PC-3 (cell line): ENCODE measurements around the gene PANK1. TPM values are rescaled to one million over a fixed set of nuclear protein-coding genes. Genes with fewer than 3 reads are reported as not detected.

Experiments used
- ATAC-seq: fragments of 200-7000 bp; cut with Tn5 transposase; 2 replicates; pipeline ENCODE4 v1.9.1; 2020; ENCODE audit warnings: mild to moderate bottlenecking, moderate library complexity
- BruUV-seq: library from RNA; stranded (reverse); fragments of 400-500 nt; replicated peaks from 2 replicates; lab custom pipeline; 2021; lab: Mats Ljungman, UMichigan
- CTCF ChIA-PET: fragments of 300-600 bp; sonication (Branson Sonifier 250); formaldehyde crosslinking; loops from one replicate; lab custom pipeline; 2022; ENCODE audit warnings: antibody characterized with exemption; lab: Charles Lee
- POLR2A ChIA-PET: fragments of 300-600 bp; sonication (Branson Sonifier 250); formaldehyde crosslinking; loops from one replicate; lab custom pipeline; 2022; ENCODE audit warnings: antibody characterized with exemption; ENCODE audit not compliant: unreplicated experiment; lab: Charles Lee
- DNase-seq: peaks from one replicate; pipeline ENCODE4 v3.0.0-alpha.2; 2015
- H2AFZ ChIP-seq: fragments of 300-600 bp; sonication (generic); 2 replicates; pipeline ENCODE4 v1.6.0; 2016; ENCODE audit warnings: antibody characterized with exemption, low read length
- H3F3A ChIP-seq: fragments of 300-600 bp; sonication (generic); one replicate; pipeline ENCODE4 v1.6.0; 2017; ENCODE audit warnings: antibody characterized with exemption, low read length, control low read depth, mild to moderate bottlenecking; ENCODE audit not compliant: unreplicated experiment
- H3K27ac ChIP-seq: fragments of 300-600 bp; sonication (generic); 2 replicates; pipeline ENCODE4 v1.5.1; 2016; ENCODE audit warnings: mild to moderate bottlenecking, low read length
- H3K27me3 ChIP-seq: fragments of 300-600 bp; sonication (generic); 2 replicates; pipeline ENCODE4 v1.6.1; 2016; ENCODE audit warnings: low read length, mixed read lengths
- H3K36me3 ChIP-seq: fragments of 300-600 bp; sonication (generic); 2 replicates; pipeline ENCODE4 v1.6.1; 2016; ENCODE audit warnings: low read depth, mixed run types, low read length, mixed read lengths
- H3K4me1 ChIP-seq: fragments of 300-600 bp; sonication (generic); 2 replicates; pipeline ENCODE4 v1.5.1; 2016; ENCODE audit warnings: low read length; ENCODE audit not compliant: insufficient read depth
- H3K4me2 ChIP-seq: fragments of 300-600 bp; sonication (generic); 2 replicates; pipeline ENCODE4 v1.6.0; 2016; ENCODE audit warnings: low read length
- H3K4me3 ChIP-seq: fragments of 300-600 bp; sonication (generic); 2 replicates; pipeline ENCODE4 v1.5.1; 2016; ENCODE audit warnings: mild to moderate bottlenecking, low read length, mixed read lengths
- H3K79me2 ChIP-seq: fragments of 300-600 bp; sonication (generic); 2 replicates; pipeline ENCODE4 v1.6.1; 2017; ENCODE audit warnings: low read length, mixed read lengths
- H3K9ac ChIP-seq: fragments of 300-600 bp; sonication (generic); 2 replicates; pipeline ENCODE4 v1.6.0; 2016; ENCODE audit warnings: mild to moderate bottlenecking, low read length
- H3K9me2 ChIP-seq: fragments of 300-600 bp; sonication (generic); replicated peaks from 2 replicates; pipeline ENCODE4 v1.6.1; 2016; ENCODE audit warnings: mixed run types, low read length, mixed read lengths
- H3K9me3 ChIP-seq: fragments of 300-600 bp; sonication (generic); 2 replicates; pipeline ENCODE4 v1.6.1; 2016; ENCODE audit warnings: low read length, mixed read lengths
- H4K20me1 ChIP-seq: fragments of 300-600 bp; sonication (generic); 2 replicates; pipeline ENCODE4 v1.6.1; 2016; ENCODE audit warnings: low read length, mixed read lengths
- EZH2 ChIP-seq: fragments of 300-600 bp; sonication (generic); IDR thresholded peaks from one replicate; pipeline ENCODE4 v1.6.1; 2017; ENCODE audit warnings: antibody characterized with exemption, mild to moderate bottlenecking, low read length; ENCODE audit not compliant: unreplicated experiment
- EZH2phosphoT487 ChIP-seq: fragments of 300-600 bp; sonication (generic); IDR thresholded peaks from 2 replicates; pipeline ENCODE4 v1.6.1; 2018; ENCODE audit warnings: mild to moderate bottlenecking, antibody characterized with exemption, low read length, borderline replicate concordance
- intact Hi-C: fragments of 100-400 bp; cut with micrococcal nuclease; formaldehyde crosslinking; loops from 2 replicates; pipeline ENCODE4 v1.9.0; 2023
- total RNA-seq: library from RNA; depleted of rRNA; stranded (reverse); fragments of >200 nt; gene quantifications from 2 replicates; pipeline ENCODE4 v1.2.3, GENCODE V29; 2014
- TF ChIP-seq, protein P1 (sequence below): fragments of 300-600 bp; sonication (generic); conservative IDR thresholded peaks from 2 replicates; pipeline ENCODE4 v1.5.1; 2017; ENCODE audit warnings: antibody characterized with exemption, low read depth, mild to moderate bottlenecking, low read length

Gene PANK1
- total RNA-seq, 1 experiment from 2014 or later = 3.9 TPM

DNA sequence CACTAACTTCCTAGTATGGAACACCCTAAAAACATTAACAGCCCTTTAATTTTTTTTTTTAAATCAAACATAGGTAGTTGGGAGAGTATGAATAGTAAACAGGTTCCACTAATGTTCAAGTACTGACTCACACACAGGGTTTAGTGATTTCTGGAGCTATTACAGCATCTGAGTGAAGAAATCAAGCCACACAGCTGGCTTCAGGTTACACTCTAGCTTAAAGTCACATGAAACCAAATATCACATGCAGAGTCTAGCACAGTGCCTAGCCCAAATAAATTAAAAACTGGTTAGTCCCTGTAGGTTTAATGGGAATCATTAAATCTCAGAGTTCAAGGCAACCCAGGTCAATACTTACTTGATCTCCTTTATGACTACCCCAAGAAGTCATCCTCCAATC, 11.6 kb downstream of the PANK1 start:
- intact Hi-C loops = no loop called here
- peaks cover 12% of the 10 kb centered on the region for H3K4me1 ChIP-seq

DNA sequence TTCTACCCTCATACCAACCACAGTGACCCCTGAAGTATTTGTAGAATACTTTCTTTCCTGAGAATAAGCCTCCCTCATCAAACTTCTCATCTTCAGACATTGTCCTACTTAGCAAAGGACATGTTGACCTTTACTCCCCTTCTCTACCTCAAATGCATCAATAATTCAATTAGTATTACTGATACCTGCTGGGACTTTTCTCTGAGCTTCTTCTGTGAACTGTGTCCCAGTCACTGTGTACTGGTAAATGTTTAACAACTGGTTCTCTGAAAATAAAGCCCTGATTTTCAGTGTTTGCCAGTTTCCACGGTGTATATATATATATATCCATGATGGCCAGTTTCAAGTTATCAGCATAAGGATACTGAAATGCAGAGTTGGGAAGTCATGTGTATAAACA, 12.2 kb downstream of the PANK1 start:
- no TSS peak for BruUV-seq
- H3K79me2 ChIP-seq = 0 out of 2 replicates have a peak, but pooled peaks cover 3% of the 10 kb centered on the region
- ATAC-seq = no peak

More for the DNA sequence above, 11.6 kb downstream of the PANK1 start:
- TF ChIP-seq EZH2 (no peak), EZH2phosphoT487 (no peak)
- TF ChIP-seq, protein P1, sequence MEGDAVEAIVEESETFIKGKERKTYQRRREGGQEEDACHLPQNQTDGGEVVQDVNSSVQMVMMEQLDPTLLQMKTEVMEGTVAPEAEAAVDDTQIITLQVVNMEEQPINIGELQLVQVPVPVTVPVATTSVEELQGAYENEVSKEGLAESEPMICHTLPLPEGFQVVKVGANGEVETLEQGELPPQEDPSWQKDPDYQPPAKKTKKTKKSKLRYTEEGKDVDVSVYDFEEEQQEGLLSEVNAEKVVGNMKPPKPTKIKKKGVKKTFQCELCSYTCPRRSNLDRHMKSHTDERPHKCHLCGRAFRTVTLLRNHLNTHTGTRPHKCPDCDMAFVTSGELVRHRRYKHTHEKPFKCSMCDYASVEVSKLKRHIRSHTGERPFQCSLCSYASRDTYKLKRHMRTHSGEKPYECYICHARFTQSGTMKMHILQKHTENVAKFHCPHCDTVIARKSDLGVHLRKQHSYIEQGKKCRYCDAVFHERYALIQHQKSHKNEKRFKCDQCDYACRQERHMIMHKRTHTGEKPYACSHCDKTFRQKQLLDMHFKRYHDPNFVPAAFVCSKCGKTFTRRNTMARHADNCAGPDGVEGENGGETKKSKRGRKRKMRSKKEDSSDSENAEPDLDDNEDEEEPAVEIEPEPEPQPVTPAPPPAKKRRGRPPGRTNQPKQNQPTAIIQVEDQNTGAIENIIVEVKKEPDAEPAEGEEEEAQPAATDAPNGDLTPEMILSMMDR = no peak
- ATAC-seq = peak; percentile 78
- H3K4me3 ChIP-seq = no peak overlapping the region
- no peaks in the 10 kb centered on the region for H4K20me1 ChIP-seq
- no peaks in the 10 kb centered on the region for H3K9me3 ChIP-seq
- no peak overlapping the region for H2AFZ ChIP-seq
- H3K79me2 ChIP-seq = 0 out of 2 replicates have a peak, but pooled peaks cover 8% of the 10 kb centered on the region
- DNase-seq = peak; percentile 67
- H3K4me2 ChIP-seq = 0 out of 2 replicates have a peak overlapping the region, but pooled peaks have one; percentile 15
- H3K36me3 ChIP-seq = peaks cover 5% of the 10 kb centered on the region; the same call in 1 of the 2 replicates
- H3K9me2 ChIP-seq = no peaks in the 10 kb centered on the region
- no TSS peak for BruUV-seq
- no peak overlapping the region for H3K27ac ChIP-seq
- ChIA-PET POLR2A (no interaction called here), CTCF (no interaction called here)
- no peaks in the 10 kb centered on the region for H3K27me3 ChIP-seq
- H3K9ac ChIP-seq = no peak overlapping the region
- no peaks in the 10 kb centered on the region for H3F3A ChIP-seq

DNA sequence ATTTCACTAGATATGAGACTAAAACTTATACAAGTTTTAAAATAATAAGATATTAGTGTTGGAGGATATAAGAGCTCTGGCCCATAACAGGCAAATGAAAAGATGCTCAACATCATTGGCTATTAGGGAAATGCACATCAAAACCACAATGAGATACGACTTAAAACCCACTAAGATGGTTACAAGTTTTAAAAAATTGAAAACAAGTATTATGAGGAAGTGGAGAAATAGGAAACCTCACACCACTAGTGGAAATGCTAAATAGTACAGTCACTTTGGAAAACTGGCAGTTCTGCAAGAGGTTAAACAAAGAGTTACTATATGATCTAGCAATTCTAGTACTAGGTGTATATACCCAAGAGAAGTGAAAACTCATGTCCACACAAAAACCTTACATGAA, 17.2 kb downstream of the PANK1 start:
- Histone ChIP-seq H3K4me2 (no peak overlapping the region), H3K4me3 (no peak overlapping the region), H3K9me3 (no peaks in the 10 kb centered on the region), H3K27ac (no peak overlapping the region), H3F3A (no peaks in the 10 kb centered on the region), H3K9me2 (no peaks in the 10 kb centered on the region), H3K36me3 (no peaks in the 10 kb centered on the region), H3K79me2 (no peaks in the 10 kb centered on the region), H2AFZ (no peak overlapping the region), H3K4me1 (peaks cover 1% of the 10 kb centered on the region; the same call in 1 of the 2 replicates), H3K27me3 (no peaks in the 10 kb centered on the region), H3K9ac (no peak overlapping the region), H4K20me1 (no peaks in the 10 kb centered on the region)
- ChIA-PET POLR2A (no interaction called here), CTCF (no interaction called here)
- intact Hi-C loops = no loop called here
- DNase-seq = no peak
- BruUV-seq = no TSS peak
- ATAC-seq = no peak
- TF ChIP-seq, protein P1 = no peak
- TF ChIP-seq EZH2 = no peak

More for the DNA sequence above, 12.2 kb downstream of the PANK1 start:
- Histone ChIP-seq H3K9me3 (no peaks in the 10 kb centered on the region), H3K9me2 (no peaks in the 10 kb centered on the region), H3K27me3 (no peaks in the 10 kb centered on the region), H2AFZ (no peak overlapping the region), H3K4me2 (0 out of 2 replicates have a peak overlapping the region, but pooled peaks have one; percentile 15), H3K27ac (no peak overlapping the region), H4K20me1 (no peaks in the 10 kb centered on the region), H3K4me1 (peaks cover 12% of the 10 kb centered on the region), H3K9ac (no peak overlapping the region), H3F3A (no peaks in the 10 kb centered on the region), H3K4me3 (no peak overlapping the region), H3K36me3 (peaks cover 5% of the 10 kb centered on the region; the same call in 1 of the 2 replicates)
- intact Hi-C loops = no loop called here
- TF ChIP-seq EZH2 (no peak), EZH2phosphoT487 (no peak)
- TF ChIP-seq, protein P1 = no peak
- CTCF ChIA-PET = no interaction called here
- POLR2A ChIA-PET = no interaction called here
- DNase-seq = no peak
